ENCODE results near the gene KSR2.

KSR2 gene

DNA sequence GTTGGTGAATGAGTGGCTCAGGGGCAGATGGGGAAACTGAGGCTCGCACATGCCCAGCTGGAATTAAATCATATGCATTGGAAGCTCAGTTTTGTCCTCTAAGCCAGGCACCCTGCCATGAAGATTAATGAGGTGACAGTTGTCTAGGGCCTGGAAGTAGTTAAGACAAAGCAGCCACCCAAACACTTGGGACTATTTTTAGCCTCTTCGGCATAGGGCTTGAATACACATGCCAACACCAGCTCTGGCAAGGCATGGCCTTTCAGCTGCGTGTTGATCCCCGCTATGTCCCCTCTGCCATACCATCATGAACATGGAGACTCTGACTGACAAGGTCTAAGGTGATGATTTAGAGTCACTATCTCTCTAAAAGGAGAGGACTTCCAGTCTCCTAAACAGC is 250.2 kb downstream of the KSR2 start:
- H4K91ac ChIP-seq (ENCODE audit: low read depth, low read length), result no peak overlapping the region
- no peaks in the 10 kb centered on the region for H3K9me3 ChIP-seq (ENCODE audit: insufficient read depth, low read depth, low read length)
- no peak overlapping the region for H2BK5ac ChIP-seq (ENCODE audit: low read depth, low read length, poor library complexity)
- H2BK120ac ChIP-seq (ENCODE audit: insufficient read depth, low read length, poor library complexity), result no peak overlapping the region
- no peaks in the 10 kb centered on the region for H3K27me3 ChIP-seq (ENCODE audit: insufficient read depth, low read length)
- no peak overlapping the region for H3K18ac ChIP-seq (ENCODE audit: low read length)
- H4K8ac ChIP-seq (ENCODE audit: low read depth, low read length), result no peak overlapping the region
- DNase-seq, result no peak
- no peaks in the 10 kb centered on the region for H3K79me1 ChIP-seq (ENCODE audit: low read length)
- H3K79me2 ChIP-seq (ENCODE audit: control insufficient read depth, insufficient read depth, low read length, poor library complexity), result no peaks in the 10 kb centered on the region
- no peak overlapping the region for H3K4me2 ChIP-seq (ENCODE audit: low read length)
- no peak overlapping the region for H3K4ac ChIP-seq (ENCODE audit: low read depth, low read length)
- H3K4me1 ChIP-seq (ENCODE audit: control insufficient read depth in 1 of 2, insufficient read depth in 2 of 2, low read length in 2 of 2), result no peaks in the 10 kb centered on the region
- H3K9ac ChIP-seq (ENCODE audit: low read length), result no peak overlapping the region
- no peak overlapping the region for H2AK5ac ChIP-seq (ENCODE audit: low read length)
- no peak overlapping the region for H2AFZ ChIP-seq (ENCODE audit: insufficient read depth, low read length, poor library complexity)
- no peak overlapping the region for H3K14ac ChIP-seq (ENCODE audit: low read length)
- H3K36me3 ChIP-seq (ENCODE audit: control insufficient read depth in 1 of 2, insufficient read depth in 2 of 2, low read length in 2 of 2), result no peaks in the 10 kb centered on the region
- no peak overlapping the region for H3K23ac ChIP-seq (ENCODE audit: low read length)
- no CpG with 5 or more reads among the region's 4 CpGs for WGBS (ENCODE audit: extremely low coverage, insufficient coverage, insufficient read length)
- H4K12ac ChIP-seq (ENCODE audit: low read depth, low read length), result no peak overlapping the region
- H3K27ac ChIP-seq (ENCODE audit: low read depth, low read length), result no peak overlapping the region
- no peak overlapping the region for H2BK12ac ChIP-seq (ENCODE audit: low read length)
- H3K4me3 ChIP-seq (ENCODE audit: low read depth, low read length), result no peak overlapping the region

DNA sequence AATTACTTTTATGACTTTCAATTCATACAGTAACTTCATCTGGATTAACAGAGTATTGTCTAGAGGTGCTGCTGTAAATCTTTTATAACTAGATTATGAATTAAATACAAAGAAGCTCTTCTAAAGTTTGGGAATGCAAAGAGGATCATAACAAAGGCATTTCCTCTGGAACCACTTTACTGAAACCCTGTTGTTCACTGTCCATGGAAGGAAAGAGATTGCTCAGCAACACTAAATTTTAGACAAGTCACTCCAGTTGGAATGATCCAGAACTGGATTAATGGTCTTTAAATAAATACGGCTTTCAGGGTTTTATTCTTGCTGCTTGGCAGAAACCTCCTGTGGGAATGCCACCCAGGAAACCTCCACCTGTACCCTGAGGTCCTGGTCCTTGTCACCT is 250.6 kb downstream of the KSR2 start:
- Histone ChIP-seq H4K12ac (ENCODE audit: low read depth, low read length) (no peak overlapping the region), H2BK5ac (ENCODE audit: low read depth, low read length, poor library complexity) (no peak overlapping the region), H3K4me3 (ENCODE audit: low read depth, low read length) (no peak overlapping the region), H3K14ac (ENCODE audit: low read length) (no peak overlapping the region), H3K27me3 (ENCODE audit: insufficient read depth, low read length) (no peaks in the 10 kb centered on the region), H4K91ac (ENCODE audit: low read depth, low read length) (no peak overlapping the region), H2BK12ac (ENCODE audit: low read length) (no peak overlapping the region), H3K23ac (ENCODE audit: low read length) (no peak overlapping the region), H2AFZ (ENCODE audit: insufficient read depth, low read length, poor library complexity) (no peak overlapping the region), H3K18ac (ENCODE audit: low read length) (no peak overlapping the region), H3K4me2 (ENCODE audit: low read length) (no peak overlapping the region), H3K79me1 (ENCODE audit: low read length) (no peaks in the 10 kb centered on the region), H3K79me2 (ENCODE audit: control insufficient read depth, insufficient read depth, low read length, poor library complexity) (no peaks in the 10 kb centered on the region), H3K9me3 (ENCODE audit: insufficient read depth, low read depth, low read length) (no peaks in the 10 kb centered on the region), H3K9ac (ENCODE audit: low read length) (no peak overlapping the region), H3K27ac (ENCODE audit: low read depth, low read length) (no peak overlapping the region), H4K8ac (ENCODE audit: low read depth, low read length) (no peak overlapping the region), H2BK120ac (ENCODE audit: insufficient read depth, low read length, poor library complexity) (no peak overlapping the region), H3K4me1 (ENCODE audit: control insufficient read depth in 1 of 2, insufficient read depth in 2 of 2, low read length in 2 of 2) (no peaks in the 10 kb centered on the region), H2AK5ac (ENCODE audit: low read length) (no peak overlapping the region), H3K36me3 (ENCODE audit: control insufficient read depth in 1 of 2, insufficient read depth in 2 of 2, low read length in 2 of 2) (no peaks in the 10 kb centered on the region), H3K4ac (ENCODE audit: low read depth, low read length) (no peak overlapping the region)
- no CpG with 5 or more reads among the region's 1 CpG for WGBS (ENCODE audit: extremely low coverage, insufficient coverage, insufficient read length)
- DNase-seq, result no peak

DNA sequence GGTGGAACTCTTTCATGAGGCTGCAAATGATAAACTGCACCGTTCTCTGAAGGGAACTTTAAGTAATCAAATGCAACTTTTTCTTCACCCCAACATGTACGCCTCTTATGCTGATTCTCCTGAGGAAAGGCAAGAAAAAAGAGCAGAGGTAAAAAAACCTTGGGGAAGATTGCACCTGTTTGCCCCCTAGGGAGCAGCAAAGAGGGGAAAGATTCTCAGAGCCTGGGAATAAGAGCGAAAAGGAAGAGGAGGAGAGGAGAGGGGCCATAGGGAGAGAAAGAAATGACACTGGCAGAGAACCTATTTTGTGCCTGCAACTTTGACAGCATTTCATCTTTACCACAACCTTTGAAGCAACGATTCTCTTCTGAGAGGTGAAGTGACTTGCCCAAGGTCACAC is 254.6 kb downstream of the KSR2 start:
- Histone ChIP-seq H3K23ac (ENCODE audit: low read length) (no peak overlapping the region), H3K79me2 (ENCODE audit: control insufficient read depth, insufficient read depth, low read length, poor library complexity) (no peaks in the 10 kb centered on the region), H3K4ac (ENCODE audit: low read depth, low read length) (no peak overlapping the region), H4K91ac (ENCODE audit: low read depth, low read length) (no peak overlapping the region), H3K27ac (ENCODE audit: low read depth, low read length) (no peak overlapping the region), H3K14ac (ENCODE audit: low read length) (no peak overlapping the region), H2AFZ (ENCODE audit: insufficient read depth, low read length, poor library complexity) (no peak overlapping the region), H4K8ac (ENCODE audit: low read depth, low read length) (no peak overlapping the region), H2BK120ac (ENCODE audit: insufficient read depth, low read length, poor library complexity) (no peak overlapping the region), H3K79me1 (ENCODE audit: low read length) (no peaks in the 10 kb centered on the region), H3K9ac (ENCODE audit: low read length) (no peak overlapping the region), H2BK5ac (ENCODE audit: low read depth, low read length, poor library complexity) (no peak overlapping the region), H3K18ac (ENCODE audit: low read length) (no peak overlapping the region), H2BK12ac (ENCODE audit: low read length) (no peak overlapping the region), H3K36me3 (ENCODE audit: control insufficient read depth in 1 of 2, insufficient read depth in 2 of 2, low read length in 2 of 2) (no peaks in the 10 kb centered on the region), H3K27me3 (ENCODE audit: insufficient read depth, low read length) (no peaks in the 10 kb centered on the region), H4K12ac (ENCODE audit: low read depth, low read length) (no peak overlapping the region), H3K4me2 (ENCODE audit: low read length) (no peak overlapping the region), H3K4me1 (ENCODE audit: control insufficient read depth in 1 of 2, insufficient read depth in 2 of 2, low read length in 2 of 2) (no peaks in the 10 kb centered on the region), H2AK5ac (ENCODE audit: low read length) (no peak overlapping the region), H3K4me3 (ENCODE audit: low read depth, low read length) (no peak overlapping the region), H3K9me3 (ENCODE audit: insufficient read depth, low read depth, low read length) (no peaks in the 10 kb centered on the region)
- no peak for DNase-seq
- no CpG with 5 or more reads among the region's 4 CpGs for WGBS (ENCODE audit: extremely low coverage, insufficient coverage, insufficient read length)

DNA sequence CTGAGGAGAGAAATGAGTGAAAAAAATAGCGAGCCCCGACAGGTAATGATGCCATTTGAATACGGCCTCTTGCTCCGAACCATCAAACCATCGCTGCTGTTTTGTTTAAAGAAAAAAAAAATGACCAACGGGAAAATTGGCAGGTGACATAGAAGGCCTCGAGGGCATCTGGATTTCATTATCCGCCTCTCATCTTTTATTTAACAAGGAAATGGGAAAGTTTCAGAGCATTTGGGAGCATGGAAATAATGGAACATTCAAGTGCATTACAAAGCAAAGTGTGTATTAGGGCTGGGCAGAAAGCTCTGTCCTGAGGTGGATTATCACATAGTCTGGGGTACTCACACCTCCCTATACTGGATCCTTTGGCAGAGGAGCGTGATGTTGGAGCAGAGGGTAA is 258.7 kb downstream of the KSR2 start:
- no peaks in the 10 kb centered on the region for H3K79me1 ChIP-seq (ENCODE audit: low read length)
- H4K91ac ChIP-seq (ENCODE audit: low read depth, low read length), result no peak overlapping the region
- H3K9me3 ChIP-seq (ENCODE audit: insufficient read depth, low read depth, low read length), result no peaks in the 10 kb centered on the region
- no peak overlapping the region for H3K4me3 ChIP-seq (ENCODE audit: low read depth, low read length)
- no peak overlapping the region for H3K27ac ChIP-seq (ENCODE audit: low read depth, low read length)
- no peak overlapping the region for H3K4ac ChIP-seq (ENCODE audit: low read depth, low read length)
- no peak overlapping the region for H2BK120ac ChIP-seq (ENCODE audit: insufficient read depth, low read length, poor library complexity)
- no peak overlapping the region for H3K9ac ChIP-seq (ENCODE audit: low read length)
- no peak overlapping the region for H4K8ac ChIP-seq (ENCODE audit: low read depth, low read length)
- no peaks in the 10 kb centered on the region for H3K4me1 ChIP-seq (ENCODE audit: control insufficient read depth in 1 of 2, insufficient read depth in 2 of 2, low read length in 2 of 2)
- no peaks in the 10 kb centered on the region for H3K36me3 ChIP-seq (ENCODE audit: control insufficient read depth in 1 of 2, insufficient read depth in 2 of 2, low read length in 2 of 2)
- DNase-seq, result no peak
- H3K14ac ChIP-seq (ENCODE audit: low read length), result no peak overlapping the region
- no CpG with 5 or more reads among the region's 9 CpGs for WGBS (ENCODE audit: extremely low coverage, insufficient coverage, insufficient read length)
- H2AFZ ChIP-seq (ENCODE audit: insufficient read depth, low read length, poor library complexity), result no peak overlapping the region
- no peaks in the 10 kb centered on the region for H3K79me2 ChIP-seq (ENCODE audit: control insufficient read depth, insufficient read depth, low read length, poor library complexity)
- no peak overlapping the region for H2AK5ac ChIP-seq (ENCODE audit: low read length)
- no peak overlapping the region for H3K18ac ChIP-seq (ENCODE audit: low read length)
- no peak overlapping the region for H2BK5ac ChIP-seq (ENCODE audit: low read depth, low read length, poor library complexity)
- no peak overlapping the region for H3K23ac ChIP-seq (ENCODE audit: low read length)
- no peaks in the 10 kb centered on the region for H3K27me3 ChIP-seq (ENCODE audit: insufficient read depth, low read length)
- no peak overlapping the region for H2BK12ac ChIP-seq (ENCODE audit: low read length)
- no peak overlapping the region for H4K12ac ChIP-seq (ENCODE audit: low read depth, low read length)
- H3K4me2 ChIP-seq (ENCODE audit: low read length), result no peak overlapping the region
